Measurements from ENCODE around the gene DHRS7B.

DNA sequence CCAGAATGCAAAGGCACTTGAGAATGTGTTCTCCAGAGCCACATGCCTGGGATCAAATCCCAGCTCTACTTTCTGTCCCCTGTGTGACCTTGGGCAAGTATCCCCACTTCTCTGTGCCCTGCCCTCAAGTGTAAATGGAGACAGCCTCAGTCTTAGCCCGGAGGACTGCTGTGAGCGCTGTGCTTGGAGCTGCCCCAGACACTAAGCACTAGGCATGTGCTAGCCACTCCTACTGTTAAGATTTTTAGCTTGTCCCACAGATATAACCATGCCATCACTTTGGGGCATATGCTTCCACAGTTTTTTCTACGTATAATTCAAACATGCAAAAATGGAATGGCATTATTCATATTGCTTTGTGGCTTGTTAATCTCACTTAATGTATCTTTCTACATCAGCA is 57.8 kb downstream of the DHRS7B start:
- TF ChIP-seq CTCF (IDR thresholded peaks at IDR 0.05) (no peak), EZH2phosphoT487 (IDR thresholded peaks at IDR 0.05) (no peak)

Measured in neural progenitor cell (in vitro differentiated cells).